BLaER1 (cell line): ENCODE data around the gene RNF224.

ENCODE experiments used
- H3K27ac ChIP-seq: shearing (Covaris generic); formaldehyde crosslinking; 2 replicates; pipeline ENCODE4 v1.8.1; 2022
- H3K27me3 ChIP-seq: shearing (Covaris generic); formaldehyde crosslinking; 2 replicates; pipeline ENCODE4 v1.8.1; 2022
- H3K36me3 ChIP-seq: shearing (Covaris generic); formaldehyde crosslinking; 2 replicates; pipeline ENCODE4 v1.8.1; 2022
- H3K4me1 ChIP-seq: shearing (Covaris generic); formaldehyde crosslinking; 2 replicates; pipeline ENCODE4 v1.8.1; 2022
- H3K4me2 ChIP-seq: shearing (Covaris generic); formaldehyde crosslinking; 2 replicates; pipeline ENCODE4 v1.8.1; 2022
- H3K4me3 ChIP-seq: shearing (Covaris generic); formaldehyde crosslinking; 2 replicates; pipeline ENCODE4 v1.8.1; 2022
- H3K9ac ChIP-seq: shearing (Covaris generic); formaldehyde crosslinking; 2 replicates; pipeline ENCODE4 v1.8.1; 2022
- H3K9me3 ChIP-seq: shearing (Covaris generic); formaldehyde crosslinking; 2 replicates; pipeline ENCODE4 v1.8.1; 2022
- H4K20me1 ChIP-seq: shearing (Covaris generic); formaldehyde crosslinking; 2 replicates; pipeline ENCODE4 v1.8.1; 2022
- Cebpa-rat ChIP-seq: shearing (Covaris generic); IDR thresholded peaks from 2 replicates; pipeline ENCODE4 v1.8.1; 2022

Gene RNF224

DNA sequence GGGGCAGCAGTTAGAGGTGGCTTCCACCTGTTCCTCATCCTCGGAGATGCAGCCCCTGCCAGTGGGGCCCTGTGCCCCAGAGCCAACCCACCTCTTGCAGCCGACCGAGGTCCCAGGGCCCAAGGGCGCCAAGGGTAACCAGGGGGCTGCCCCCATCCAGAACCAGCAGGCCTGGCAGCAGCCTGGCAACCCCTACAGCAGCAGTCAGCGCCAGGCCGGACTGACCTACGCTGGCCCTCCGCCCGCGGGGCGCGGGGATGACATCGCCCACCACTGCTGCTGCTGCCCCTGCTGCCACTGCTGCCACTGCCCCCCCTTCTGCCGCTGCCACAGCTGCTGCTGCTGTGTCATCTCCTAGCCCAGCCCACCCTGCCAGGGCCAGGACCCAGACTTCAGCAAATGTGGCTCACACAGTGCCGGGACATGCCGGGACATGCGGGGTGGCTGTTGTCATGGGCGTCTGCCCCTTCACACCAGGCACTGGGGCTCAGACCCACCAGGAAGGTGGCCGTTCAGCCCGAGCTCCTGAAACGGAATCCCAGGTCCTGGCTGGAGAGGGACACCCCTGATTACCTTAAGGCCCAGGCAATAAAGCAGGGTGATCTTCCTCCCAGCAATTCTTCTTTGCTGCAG, 1.5 kb upstream of the RNF224 start:
- no peak for TF ChIP-seq Cebpa-rat
- Histone ChIP-seq H3K4me1 (peaks cover 66% of the 10 kb centered on the region), H3K36me3 (no peaks in the 10 kb centered on the region), H3K9me3 (no peaks in the 10 kb centered on the region), H3K27ac (peak overlapping the region; percentile 13; the same call in 1 of the 2 replicates), H3K4me2 (peak overlapping the region; percentile 98), H3K27me3 (no peaks in the 10 kb centered on the region), H3K9ac (no peak overlapping the region), H4K20me1 (no peaks in the 10 kb centered on the region), H3K4me3 (no peak overlapping the region)

DNA sequence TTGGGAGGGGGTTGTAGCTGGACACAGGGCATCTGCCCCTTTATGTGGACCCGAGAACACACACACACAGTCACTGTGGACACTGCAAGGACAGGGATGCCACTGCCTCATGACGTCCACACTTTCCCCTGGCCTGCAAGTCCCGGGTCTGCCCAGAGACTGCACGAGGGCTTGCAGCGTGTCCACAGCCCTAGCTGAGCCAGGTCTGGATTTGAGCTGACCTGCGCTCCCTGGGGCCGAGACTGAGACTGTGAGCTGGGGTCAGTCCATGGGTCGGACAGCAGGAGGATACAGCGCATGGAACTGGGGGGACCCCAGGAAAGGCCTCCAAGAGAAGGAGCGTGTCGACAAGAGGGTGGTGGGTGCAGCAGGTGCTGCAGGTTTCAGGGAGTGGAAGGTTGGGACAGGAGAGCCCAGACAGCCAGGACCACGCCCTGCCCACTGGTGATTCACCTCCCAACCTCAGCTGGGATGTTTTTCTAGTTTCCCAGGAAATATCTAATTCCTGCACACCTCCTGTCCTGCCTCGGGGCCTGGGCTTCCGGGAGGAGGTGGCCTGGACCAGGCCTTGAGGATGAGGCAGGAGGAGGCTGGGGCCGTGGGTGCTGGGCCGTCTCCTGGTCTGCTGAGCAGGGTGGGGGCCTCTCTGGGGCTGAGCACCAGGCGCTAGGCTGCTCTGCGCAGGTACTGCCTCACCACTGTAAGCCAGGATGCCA, 806 bp upstream of the RNF224 start:
- H3K4me1 ChIP-seq, result peaks cover 71% of the 10 kb centered on the region
- TF ChIP-seq Cebpa-rat, result no peak
- H3K36me3 ChIP-seq, result no peaks in the 10 kb centered on the region
- H3K9me3 ChIP-seq, result no peaks in the 10 kb centered on the region
- H4K20me1 ChIP-seq, result no peaks in the 10 kb centered on the region
- no peak overlapping the region for H3K9ac ChIP-seq
- H3K4me3 ChIP-seq, result no peak overlapping the region
- no peaks in the 10 kb centered on the region for H3K27me3 ChIP-seq
- no peak overlapping the region for H3K27ac ChIP-seq
- no peak overlapping the region for H3K4me2 ChIP-seq

DNA sequence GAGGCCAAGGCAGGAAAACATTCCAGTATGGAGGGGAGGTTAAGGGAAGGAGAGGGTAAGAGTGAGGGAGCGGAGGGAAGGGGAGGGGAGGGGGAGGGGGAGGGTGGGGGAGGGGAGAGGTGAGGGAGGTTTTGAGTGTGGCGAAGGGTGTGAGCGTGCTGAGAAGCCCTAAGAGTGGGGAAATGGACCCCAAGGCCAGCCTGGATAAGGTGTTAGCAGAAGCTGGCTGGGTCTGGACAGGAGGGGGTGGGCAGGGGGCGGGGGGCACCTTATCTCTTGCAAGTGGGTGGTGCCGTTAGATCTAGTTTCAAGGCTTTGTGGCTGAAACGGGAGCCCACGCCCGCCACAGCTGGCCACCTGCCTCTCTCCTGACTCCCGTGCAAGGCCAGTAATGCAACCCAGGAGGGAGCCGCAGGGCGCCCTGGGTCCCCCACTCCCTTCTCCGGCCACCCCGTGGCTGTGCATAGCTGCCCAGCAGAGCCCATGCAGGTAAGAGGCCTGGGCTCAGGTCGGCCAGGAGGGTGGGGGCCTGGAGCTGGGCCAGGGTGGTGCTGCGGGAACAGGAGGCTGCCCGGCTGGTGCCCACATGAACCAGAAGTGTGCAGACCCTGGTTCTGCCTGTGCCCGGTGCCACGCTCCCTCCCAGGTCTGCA, 677 bp downstream of the RNF224 start:
- no peak overlapping the region for H3K4me3 ChIP-seq
- H3K4me2 ChIP-seq, result peak overlapping the region; percentile 83
- no peak overlapping the region for H3K9ac ChIP-seq
- peaks cover 76% of the 10 kb centered on the region for H3K4me1 ChIP-seq
- H4K20me1 ChIP-seq, result no peaks in the 10 kb centered on the region
- TF ChIP-seq Cebpa-rat, result no peak
- H3K27ac ChIP-seq, result no peak overlapping the region
- no peaks in the 10 kb centered on the region for H3K27me3 ChIP-seq
- H3K36me3 ChIP-seq, result no peaks in the 10 kb centered on the region
- no peaks in the 10 kb centered on the region for H3K9me3 ChIP-seq

DNA sequence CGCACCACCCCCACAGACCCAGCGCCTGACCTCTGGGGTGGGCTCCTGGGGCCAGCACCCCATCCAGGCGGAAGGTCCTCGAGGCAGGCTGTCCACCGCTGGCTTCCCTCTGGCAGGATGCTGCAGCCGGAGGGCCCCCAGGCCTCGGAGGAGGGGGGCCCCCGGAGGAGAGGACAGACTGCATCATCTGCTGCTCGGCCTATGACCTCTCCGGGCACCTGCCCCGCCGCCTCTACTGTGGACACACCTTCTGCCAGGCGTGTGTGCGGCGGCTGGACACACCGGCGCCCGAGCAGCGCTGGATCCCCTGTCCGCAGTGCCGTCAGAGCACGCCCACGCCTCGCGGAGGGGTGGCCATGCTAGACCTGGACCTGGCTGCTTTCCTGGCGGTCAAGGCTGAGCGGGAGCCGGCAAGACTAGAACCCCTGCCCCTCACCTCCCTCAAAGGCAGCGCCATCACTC, 1.2 kb downstream of the RNF224 start:
- no peak for TF ChIP-seq Cebpa-rat
- H4K20me1 ChIP-seq, result no peaks in the 10 kb centered on the region
- no peak overlapping the region for H3K9ac ChIP-seq
- no peak overlapping the region for H3K4me3 ChIP-seq
- H3K4me1 ChIP-seq, result peaks cover 74% of the 10 kb centered on the region
- H3K27ac ChIP-seq, result 0 out of 2 replicates have a peak overlapping the region, but pooled peaks have one; percentile 50
- H3K4me2 ChIP-seq, result peak overlapping the region; percentile 83
- no peaks in the 10 kb centered on the region for H3K9me3 ChIP-seq
- H3K36me3 ChIP-seq, result no peaks in the 10 kb centered on the region
- no peaks in the 10 kb centered on the region for H3K27me3 ChIP-seq

DNA sequence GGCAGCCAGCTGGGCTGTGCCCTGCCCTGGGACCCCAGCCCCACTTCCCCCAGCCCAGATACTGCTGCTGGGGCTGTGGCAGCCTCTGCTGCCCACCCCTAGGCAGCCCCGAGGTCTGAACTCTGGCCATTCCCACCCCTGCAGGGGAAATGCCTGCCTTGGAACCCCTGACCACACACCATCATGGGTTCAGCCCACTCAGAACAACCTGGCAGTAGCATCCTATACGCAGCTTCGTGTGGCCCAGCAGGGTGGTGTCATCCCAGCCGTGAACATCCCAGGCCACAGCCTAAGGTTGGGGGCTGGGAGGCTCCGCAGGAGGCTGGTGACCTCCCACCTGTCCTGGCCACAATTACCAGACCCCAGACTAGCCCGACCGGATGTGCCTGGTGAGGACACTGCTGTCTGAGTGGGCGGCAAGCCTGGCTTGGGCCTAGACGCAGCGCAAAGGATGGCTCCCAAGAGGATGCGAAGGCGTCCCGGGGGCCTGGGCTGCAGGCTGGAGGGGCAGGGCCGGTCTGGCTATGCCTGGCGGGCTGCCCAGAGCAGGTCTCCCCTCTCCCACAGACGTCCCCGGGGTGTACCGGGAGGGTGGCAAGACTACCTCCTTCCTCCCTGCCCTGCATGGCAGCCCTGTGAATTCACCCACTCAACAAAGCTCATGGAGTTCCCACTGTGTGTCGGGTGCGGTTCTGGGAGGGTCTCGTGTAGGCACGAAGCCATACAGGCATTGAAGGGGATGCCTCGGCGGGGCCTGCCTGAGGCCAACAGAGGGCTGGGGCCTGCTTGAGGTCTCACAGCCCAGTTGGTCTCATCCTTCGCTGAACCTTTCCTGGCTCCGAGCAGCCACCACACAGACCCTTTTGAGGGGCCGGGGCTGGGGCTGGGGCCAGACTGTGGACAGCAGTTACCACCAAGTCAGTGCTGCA, 1.9 kb downstream of the RNF224 start:
- TF ChIP-seq Cebpa-rat, result no peak
- no peaks in the 10 kb centered on the region for H3K27me3 ChIP-seq
- H3K4me3 ChIP-seq, result no peak overlapping the region
- no peaks in the 10 kb centered on the region for H3K9me3 ChIP-seq
- peak overlapping the region; percentile 83 for H3K4me2 ChIP-seq
- H4K20me1 ChIP-seq, result peaks cover 2% of the 10 kb centered on the region; the same call in 1 of the 2 replicates
- H3K27ac ChIP-seq, result peak overlapping the region; percentile 50
- H3K4me1 ChIP-seq, result peaks cover 71% of the 10 kb centered on the region
- H3K9ac ChIP-seq, result peak overlapping the region; percentile 32; the same call in 1 of the 2 replicates
- no peaks in the 10 kb centered on the region for H3K36me3 ChIP-seq

DNA sequence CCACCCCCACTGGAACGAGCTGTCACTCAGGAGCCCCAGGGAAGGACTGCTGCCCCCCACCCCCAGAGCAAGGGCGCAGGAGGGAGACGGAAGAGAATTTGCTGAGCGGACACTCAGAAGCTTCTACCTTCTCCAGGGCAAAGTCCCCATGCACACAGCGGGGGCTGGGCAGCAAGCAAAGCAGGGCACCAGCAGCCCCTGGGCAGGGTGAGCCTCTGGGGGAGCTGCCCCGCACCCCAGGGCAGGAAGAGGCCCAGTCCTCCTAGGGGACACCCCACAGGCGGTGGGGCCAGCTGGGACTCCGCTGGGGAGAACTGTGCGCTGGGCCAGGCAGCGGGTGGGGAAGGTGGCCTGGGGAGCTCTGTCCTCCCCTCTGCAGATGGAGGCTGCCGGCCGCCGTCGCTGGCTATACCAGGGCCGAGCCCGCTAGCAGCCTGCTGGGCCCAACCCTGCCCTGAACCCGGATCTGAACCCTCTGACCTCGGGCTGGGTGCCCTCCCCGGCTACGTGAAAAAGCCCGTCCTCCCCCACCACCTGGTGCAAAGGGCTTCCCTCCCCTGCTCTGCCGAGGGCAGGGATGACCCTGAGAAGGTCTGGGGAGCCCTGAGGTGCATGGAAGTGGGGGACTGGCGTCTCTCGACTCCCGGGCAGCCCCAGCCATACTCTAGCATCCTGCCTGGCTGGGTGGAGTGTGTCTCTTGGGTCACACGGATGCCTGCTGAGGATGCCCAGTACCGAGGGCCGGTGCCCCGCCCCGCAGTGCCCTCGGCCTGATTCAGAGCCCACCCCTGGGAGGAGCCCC, 2.8 kb downstream of the RNF224 start:
- Histone ChIP-seq H3K27ac (peak overlapping the region; percentile 50), H3K27me3 (no peaks in the 10 kb centered on the region), H3K4me2 (peak overlapping the region; percentile 83), H4K20me1 (peaks cover 8% of the 10 kb centered on the region; the same call in 1 of the 2 replicates), H3K4me3 (no peak overlapping the region), H3K9me3 (no peaks in the 10 kb centered on the region), H3K36me3 (no peaks in the 10 kb centered on the region), H3K4me1 (peaks cover 71% of the 10 kb centered on the region), H3K9ac (peak overlapping the region; percentile 32)
- no peak for TF ChIP-seq Cebpa-rat

DNA sequence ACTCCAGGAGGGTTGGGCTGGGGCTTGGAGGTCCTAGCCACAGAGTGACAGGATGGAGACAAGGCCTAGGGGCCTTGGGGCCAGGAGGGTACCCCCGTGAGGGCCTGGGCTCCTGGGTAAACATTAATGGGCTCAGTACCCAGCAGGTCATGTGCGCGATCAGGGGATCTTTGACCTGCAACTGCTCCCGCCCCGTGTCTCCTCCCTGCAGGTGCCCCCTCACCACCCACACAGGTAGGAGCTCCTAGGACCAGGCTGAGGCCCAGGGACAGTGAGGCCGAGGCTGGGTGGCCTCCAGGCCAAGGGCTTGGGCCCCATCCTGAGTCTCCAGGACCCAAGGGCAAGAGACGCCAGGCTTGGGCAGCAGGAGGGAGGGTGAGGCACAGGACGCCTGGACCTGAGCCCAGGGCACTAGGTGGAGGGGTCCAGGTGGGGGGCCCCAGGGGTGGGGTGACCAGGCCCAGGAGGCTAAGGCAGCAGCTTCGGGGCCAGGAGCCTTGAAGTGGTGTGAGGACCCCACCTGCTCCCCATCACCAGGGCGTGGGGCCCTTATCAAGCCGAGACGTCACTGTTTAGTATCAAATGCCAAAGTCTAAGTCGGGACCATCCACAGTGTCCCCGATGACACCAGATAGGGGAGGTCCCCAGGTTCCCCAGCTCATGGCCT, 3.5 kb downstream of the RNF224 start, which contains the start of gene SLC34A3:
Gene SLC34A3 (plus strand): TSS at position 197 of the 667 bp plus-strand sequence. CDS start 802 bp downstream, outside the sequence.
- peak within 1 kb of the TSS; percentile 50 for H3K27ac ChIP-seq
- peak within 1 kb of the TSS; percentile 32 for H3K9ac ChIP-seq
- H3K4me1 ChIP-seq, result peaks cover 71% of the 10 kb centered on the region
- H3K36me3 ChIP-seq, result no peaks in the 10 kb centered on the region
- TF ChIP-seq Cebpa-rat, result no peak
- H3K4me3 ChIP-seq, result no peak within 1 kb of the TSS
- H4K20me1 ChIP-seq, result peaks cover 15% of the 10 kb centered on the region; the same call in 1 of the 2 replicates
- no peaks in the 10 kb centered on the region for H3K27me3 ChIP-seq
- peak within 1 kb of the TSS; percentile 83 for H3K4me2 ChIP-seq
- H3K9me3 ChIP-seq, result no peaks in the 10 kb centered on the region
